Measurements from ENCODE around the gene NTNG1.

DNA sequence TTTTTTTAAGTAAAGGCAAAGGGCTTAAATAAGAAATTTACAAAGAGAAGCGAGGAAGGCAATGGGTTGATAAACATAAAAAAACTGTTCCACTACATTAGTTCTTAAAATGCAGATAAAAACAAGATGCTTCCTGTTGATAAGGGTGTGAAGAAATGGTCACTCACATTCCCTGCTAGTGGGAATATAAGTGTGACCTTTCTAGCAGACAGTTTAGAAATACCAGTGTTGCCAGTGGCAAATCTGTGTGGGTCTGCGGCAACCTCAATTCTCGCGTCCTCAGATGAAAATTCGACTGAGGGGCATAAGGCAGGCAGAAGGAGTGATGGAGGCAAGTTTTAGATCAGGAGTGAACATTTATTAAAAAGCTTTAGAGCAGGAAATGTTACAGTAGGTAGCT lies 151.1 kb downstream of the NTNG1 start:
- TF ChIP-seq GATA3 (IDR thresholded peaks at IDR 0.05; ENCODE audit: low read depth, low read length) (no peak), GATA2 (IDR thresholded peaks at IDR 0.05; ENCODE audit: low read depth, low read length) (no peak)

All from SH-SY5Y (cell line).